Ramos (cell line): ENCODE results near the gene DENND4C.
"Not testable (repeated sequence)": the region's sequence is repeated elsewhere in the genome, so short reads cannot be mapped to it uniquely, and the experiment has no call there.

Experiments
- in situ Hi-C: fragments of 300-500 bp; cut with MboI; formaldehyde crosslinking; loops from one replicate; pipeline ENCODE4 v1.14.3; 2022; ENCODE audit warnings: low sequenced_read_pairs; ENCODE audit not compliant: unreplicated experiment

DENND4C gene

GRCh38 chr9:19259665-19260255 lies 29.3 kb downstream of the DENND4C start:
- in situ Hi-C loops: not testable (repeated sequence)

- in situ Hi-C loops: not testable (repeated sequence)
Observed at GRCh38 chr9:19265602-19266001, 35.1 kb downstream of the DENND4C start.

GRCh38 chr9:19266778-19267384 lies 36.4 kb downstream of the DENND4C start:
- in situ Hi-C loops: not testable (repeated sequence)

- in situ Hi-C loops: no loop called here
Observed at GRCh38 chr9:19269582-19269981, 39.1 kb downstream of the DENND4C start.

- in situ Hi-C loops: no loop called here
Observed at GRCh38 chr9:19270421-19270949, 40.0 kb downstream of the DENND4C start.

GRCh38 chr9:19271081-19271480 lies 40.6 kb downstream of the DENND4C start:
- in situ Hi-C loops: no loop called here

GRCh38 chr9:19281801-19282200 lies 51.3 kb downstream of the DENND4C start:
- in situ Hi-C loops: no loop called here

GRCh38 chr9:19283072-19283710 lies 52.7 kb downstream of the DENND4C start:
- in situ Hi-C loops: no loop called here

GRCh38 chr9:19284729-19285128 lies 54.2 kb downstream of the DENND4C start:
- in situ Hi-C loops: no loop called here

- in situ Hi-C loops: no loop called here
Observed at GRCh38 chr9:19286634-19287188, 56.2 kb downstream of the DENND4C start.

GRCh38 chr9:19288081-19288480 lies 57.6 kb downstream of the DENND4C start:
- in situ Hi-C loops: no loop called here

GRCh38 chr9:19290103-19290502 lies 59.6 kb downstream of the DENND4C start:
- in situ Hi-C loops: no loop called here

GRCh38 chr9:19294219-19294618 lies 63.7 kb downstream of the DENND4C start:
- in situ Hi-C loops: no loop called here

- in situ Hi-C loops: no loop called here
Observed at GRCh38 chr9:19298436-19299000, 68.0 kb downstream of the DENND4C start.

GRCh38 chr9:19303216-19303615 lies 72.7 kb downstream of the DENND4C start:
- in situ Hi-C loops: no loop called here

- in situ Hi-C loops: no loop called here
Observed at GRCh38 chr9:19306568-19306967, 76.1 kb downstream of the DENND4C start.

- in situ Hi-C loops: no loop called here
Observed at GRCh38 chr9:19310246-19310645, 79.8 kb downstream of the DENND4C start.

- in situ Hi-C loops: no loop called here
Observed at GRCh38 chr9:19313573-19313972, 83.1 kb downstream of the DENND4C start.

- in situ Hi-C loops: no loop called here
Observed at GRCh38 chr9:19320495-19320894, 90.0 kb downstream of the DENND4C start.

- in situ Hi-C loops: no loop called here
Observed at GRCh38 chr9:19331877-19332276, 101.4 kb downstream of the DENND4C start.

GRCh38 chr9:19336166-19336565 lies 105.7 kb downstream of the DENND4C start:
- in situ Hi-C loops: no loop called here
